ENCODE measurements around the gene PLA2G2D. TPM values are rescaled to one million over a fixed set of nuclear protein-coding genes. Genes with fewer than 3 reads are reported as not detected.
A peak's percentile ranks its signal among the peaks of the same experiment; 100 is the strongest.

The PLA2G2D gene
- total RNA-seq, 2 experiments from 2014 or later = not detected

GRCh38 chr1:20081353-20081810, 38.0 kb downstream of the PLA2G2D start:
- Mint-ChIP-seq H3K4me3 (no peak overlapping the region), H3K27me3 (peaks cover 23% of the 10 kb centered on the region), H3K4me1 (peaks cover 11% of the 10 kb centered on the region), H3K9me3 (ENCODE audit: low read depth) (no peaks in the 10 kb centered on the region), H3K27ac (no peak overlapping the region), H3K36me3 (ENCODE audit: low read depth) (no peaks in the 10 kb centered on the region)
- ChIA-PET CTCF (interaction anchor here (0.5 to 0.9 kb wide), 5 partner anchors 70 to 188 kb away, joined by 3 read pairs; no protein-coding TSS in a partner anchor), POLR2A (no interaction called here)
- DNase-seq (no peak), ATAC-seq (no peak)
- intact Hi-C loops (cut with DNase I, micrococcal nuclease) = no loop called here

GRCh38 chr1:20080441-20081352, 38.6 kb downstream of the PLA2G2D start:
- Mint-ChIP-seq H3K4me3 (no peak overlapping the region), H3K4me1 (peaks cover 11% of the 10 kb centered on the region), H3K36me3 (ENCODE audit: low read depth) (no peaks in the 10 kb centered on the region), H3K27ac (no peak overlapping the region), H3K27me3 (peaks cover 23% of the 10 kb centered on the region), H3K9me3 (ENCODE audit: low read depth) (no peaks in the 10 kb centered on the region)
- CTCF ChIA-PET = interaction anchor here (0.5 to 0.9 kb wide), 5 partner anchors 71 to 188 kb away, joined by 3 read pairs; no protein-coding TSS in a partner anchor
- POLR2A ChIA-PET = no interaction called here
- DNase-seq = no peak
- ATAC-seq = peak; percentile 30
- intact Hi-C loops (cut with DNase I, micrococcal nuclease) = no loop called here

- peaks cover 23% of the 10 kb centered on the region for H3K27me3 Mint-ChIP-seq
- H3K36me3 Mint-ChIP-seq (ENCODE audit: low read depth) = no peaks in the 10 kb centered on the region
- H3K9me3 Mint-ChIP-seq (ENCODE audit: low read depth) = no peaks in the 10 kb centered on the region
- H3K4me3 Mint-ChIP-seq = no peak overlapping the region
- no peak for ATAC-seq
- ChIA-PET POLR2A (no interaction called here), CTCF (no interaction called here)
- no peak overlapping the region for H3K27ac Mint-ChIP-seq
- H3K4me1 Mint-ChIP-seq = peaks cover 11% of the 10 kb centered on the region
- intact Hi-C loops (cut with DNase I, micrococcal nuclease) = no loop called here
- DNase-seq = no peak
These were observed 39.6 kb downstream of the PLA2G2D start for GRCh38 chr1:20079661-20080305.

GRCh38 chr1:20078711-20079110, 40.6 kb downstream of the PLA2G2D start:
- Mint-ChIP-seq H3K27ac (no peak overlapping the region), H3K27me3 (peaks cover 23% of the 10 kb centered on the region), H3K4me1 (peaks cover 11% of the 10 kb centered on the region), H3K9me3 (ENCODE audit: low read depth) (no peaks in the 10 kb centered on the region), H3K36me3 (ENCODE audit: low read depth) (no peaks in the 10 kb centered on the region), H3K4me3 (no peak overlapping the region)
- ChIA-PET CTCF (interaction anchor here (0.6 kb wide), 1 partner anchor 284 kb away, joined by 3 read pairs; no protein-coding TSS in a partner anchor), POLR2A (no interaction called here)
- intact Hi-C loops (cut with DNase I, micrococcal nuclease) = no loop called here
- no peak for ATAC-seq
- DNase-seq = no peak

- ChIA-PET POLR2A (no interaction called here), CTCF (interaction anchor here (0.5 to 0.6 kb wide), 2 partner anchors 284 to 374 kb away, joined by 3 read pairs; no protein-coding TSS in a partner anchor)
- no peak overlapping the region for H3K4me3 Mint-ChIP-seq
- no peaks in the 10 kb centered on the region for H3K9me3 Mint-ChIP-seq (ENCODE audit: low read depth)
- H3K4me1 Mint-ChIP-seq = peaks cover 11% of the 10 kb centered on the region
- intact Hi-C loops (cut with DNase I, micrococcal nuclease) = no loop called here
- ATAC-seq = no peak
- no peak overlapping the region for H3K27ac Mint-ChIP-seq
- no peaks in the 10 kb centered on the region for H3K36me3 Mint-ChIP-seq (ENCODE audit: low read depth)
- H3K27me3 Mint-ChIP-seq = peaks cover 23% of the 10 kb centered on the region
- no peak for DNase-seq
These were observed 41.1 kb downstream of the PLA2G2D start for GRCh38 chr1:20078171-20078651.

GRCh38 chr1:20076710-20077461, 42.5 kb downstream of the PLA2G2D start:
- H3K4me3 Mint-ChIP-seq = no peak overlapping the region
- no peaks in the 10 kb centered on the region for H3K9me3 Mint-ChIP-seq (ENCODE audit: low read depth)
- CTCF ChIA-PET = no interaction called here
- no peaks in the 10 kb centered on the region for H3K36me3 Mint-ChIP-seq (ENCODE audit: low read depth)
- peaks cover 11% of the 10 kb centered on the region for H3K4me1 Mint-ChIP-seq
- intact Hi-C loops (cut with DNase I, micrococcal nuclease) = no loop called here
- H3K27ac Mint-ChIP-seq = no peak overlapping the region
- H3K27me3 Mint-ChIP-seq = peaks cover 21% of the 10 kb centered on the region
- ATAC-seq (no peak), DNase-seq (no peak)
- POLR2A ChIA-PET = no interaction called here

GRCh38 chr1:20076223-20076622, 43.1 kb downstream of the PLA2G2D start:
- Mint-ChIP-seq H3K4me1 (peaks cover 10% of the 10 kb centered on the region), H3K36me3 (ENCODE audit: low read depth) (no peaks in the 10 kb centered on the region), H3K27ac (no peak overlapping the region), H3K4me3 (no peak overlapping the region), H3K27me3 (peaks cover 20% of the 10 kb centered on the region), H3K9me3 (ENCODE audit: low read depth) (no peaks in the 10 kb centered on the region)
- intact Hi-C loops (cut with DNase I, micrococcal nuclease) = no loop called here
- CTCF ChIA-PET = no interaction called here
- POLR2A ChIA-PET = no interaction called here
- ATAC-seq (no peak), DNase-seq (no peak)

GRCh38 chr1:20075345-20075744, 44.0 kb downstream of the PLA2G2D start:
- ChIA-PET POLR2A (no interaction called here), CTCF (no interaction called here)
- ATAC-seq (no peak), DNase-seq (no peak)
- Mint-ChIP-seq H3K27me3 (peaks cover 16% of the 10 kb centered on the region), H3K27ac (no peak overlapping the region), H3K4me1 (peaks cover 8% of the 10 kb centered on the region), H3K36me3 (ENCODE audit: low read depth) (no peaks in the 10 kb centered on the region), H3K9me3 (ENCODE audit: low read depth) (no peaks in the 10 kb centered on the region), H3K4me3 (no peak overlapping the region)
- intact Hi-C loops (cut with DNase I, micrococcal nuclease) = no loop called here

GRCh38 chr1:20074725-20075171, 44.6 kb downstream of the PLA2G2D start:
- no peak for ATAC-seq
- intact Hi-C loops (cut with DNase I, micrococcal nuclease) = no loop called here
- ChIA-PET POLR2A (no interaction called here), CTCF (no interaction called here)
- DNase-seq = no peak
- no peak overlapping the region for H3K4me3 Mint-ChIP-seq
- no peaks in the 10 kb centered on the region for H3K9me3 Mint-ChIP-seq (ENCODE audit: low read depth)
- no peak overlapping the region for H3K27ac Mint-ChIP-seq
- no peaks in the 10 kb centered on the region for H3K36me3 Mint-ChIP-seq (ENCODE audit: low read depth)
- H3K27me3 Mint-ChIP-seq = peaks cover 15% of the 10 kb centered on the region
- peaks cover 8% of the 10 kb centered on the region for H3K4me1 Mint-ChIP-seq

- no peaks in the 10 kb centered on the region for H3K9me3 Mint-ChIP-seq (ENCODE audit: low read depth)
- CTCF ChIA-PET = no interaction called here
- ATAC-seq (no peak), DNase-seq (no peak)
- H3K4me1 Mint-ChIP-seq = peaks cover 8% of the 10 kb centered on the region
- H3K36me3 Mint-ChIP-seq (ENCODE audit: low read depth) = no peaks in the 10 kb centered on the region
- H3K27me3 Mint-ChIP-seq = peaks cover 14% of the 10 kb centered on the region
- intact Hi-C loops (cut with DNase I, micrococcal nuclease) = no loop called here
- H3K27ac Mint-ChIP-seq = no peak overlapping the region
- POLR2A ChIA-PET = no interaction called here
- no peak overlapping the region for H3K4me3 Mint-ChIP-seq
These were observed 45.1 kb downstream of the PLA2G2D start for GRCh38 chr1:20074055-20074724.

GRCh38 chr1:20073256-20073655, 46.1 kb downstream of the PLA2G2D start:
- ChIA-PET CTCF (no interaction called here), POLR2A (no interaction called here)
- H3K27ac Mint-ChIP-seq = no peak overlapping the region
- H3K36me3 Mint-ChIP-seq (ENCODE audit: low read depth) = no peaks in the 10 kb centered on the region
- peaks cover 5% of the 10 kb centered on the region for H3K4me1 Mint-ChIP-seq
- H3K9me3 Mint-ChIP-seq (ENCODE audit: low read depth) = no peaks in the 10 kb centered on the region
- intact Hi-C loops (cut with DNase I, micrococcal nuclease) = no loop called here
- peaks cover 11% of the 10 kb centered on the region for H3K27me3 Mint-ChIP-seq
- no peak for DNase-seq
- no peak overlapping the region for H3K4me3 Mint-ChIP-seq
- no peak for ATAC-seq
